ENCODE measurements around the gene DYNC1I2.

GRCh38 chr2:171668183-171668582 is 19.1 kb upstream of the DYNC1I2 start:
- TF ChIP-seq CTCF (IDR thresholded peaks at IDR 0.05; ENCODE audit: low read depth, low read length) (no peak), POLR2A (IDR thresholded peaks at IDR 0.05; ENCODE audit: extremely low read depth, insufficient read length) (no peak), MAX (IDR thresholded peaks at IDR 0.05; ENCODE audit: low read depth, low read length) (no peak), MYC (IDR thresholded peaks at IDR 0.05; ENCODE audit: low read depth, low read length) (no peak)
